DMS153 treated with DMSO at 0.1 percent for 48 hours (cell line): Measurements from ENCODE around the gene PPDPF.
A peak's percentile ranks its signal among the peaks of the same experiment; 100 is the strongest.
"Not testable (repeated sequence)": the region's sequence is repeated elsewhere in the genome, so short reads cannot be mapped to it uniquely, and the experiment has no call there.

Source experiments
- DNase-seq: peaks from one replicate; lab custom pipeline; 2025; ENCODE audit not compliant: unreplicated experiment; lab: John Stamatoyannopoulos, UW

PPDPF gene, protein sequence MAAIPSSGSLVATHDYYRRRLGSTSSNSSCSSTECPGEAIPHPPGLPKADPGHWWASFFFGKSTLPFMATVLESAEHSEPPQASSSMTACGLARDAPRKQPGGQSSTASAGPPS

GRCh38 chr20:63520504-63520933 lies at the start of gene PPDPF:
TSS of gene PPDPF (plus strand) at chr20:63520765. CDS start at chr20:63521309, 544 bp downstream.
- peak; percentile 47 for DNase-seq

DNA sequence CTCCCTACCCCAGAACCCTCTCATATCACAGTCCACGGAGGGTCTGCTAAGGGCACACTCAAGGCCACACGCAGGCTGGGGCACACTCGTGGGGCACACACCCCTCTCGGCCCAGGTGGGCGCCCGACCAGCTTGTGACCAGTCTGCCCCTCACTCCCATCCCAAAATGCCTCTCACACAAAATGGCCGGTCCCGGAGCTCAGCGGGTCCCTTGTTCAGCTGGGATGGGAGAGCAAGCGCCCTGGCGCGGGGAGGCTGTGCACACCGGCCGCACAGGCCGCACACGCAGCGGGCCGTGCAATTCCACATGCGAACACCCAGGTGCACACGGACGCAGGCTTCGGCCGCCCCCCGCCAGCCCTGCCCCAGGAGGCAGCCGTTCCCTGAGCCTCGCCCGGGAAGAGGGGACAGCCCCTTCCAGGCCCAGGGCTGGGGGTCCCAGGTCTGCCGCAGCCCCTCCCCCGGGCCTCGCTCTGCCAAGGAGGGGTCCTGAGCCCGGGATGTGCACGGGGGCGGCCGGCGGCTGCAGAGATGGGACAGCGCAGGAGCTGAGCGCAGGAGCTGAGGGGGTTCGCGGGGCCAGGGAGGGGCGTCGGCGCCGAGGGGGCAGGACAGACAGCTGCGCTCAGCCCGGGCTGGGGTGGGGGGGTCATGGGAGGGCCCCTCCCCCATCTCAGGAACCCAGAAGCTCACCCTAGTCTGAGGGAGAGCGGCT lies 49.4 kb upstream of the PPDPF start:
- no peak for DNase-seq

DNA sequence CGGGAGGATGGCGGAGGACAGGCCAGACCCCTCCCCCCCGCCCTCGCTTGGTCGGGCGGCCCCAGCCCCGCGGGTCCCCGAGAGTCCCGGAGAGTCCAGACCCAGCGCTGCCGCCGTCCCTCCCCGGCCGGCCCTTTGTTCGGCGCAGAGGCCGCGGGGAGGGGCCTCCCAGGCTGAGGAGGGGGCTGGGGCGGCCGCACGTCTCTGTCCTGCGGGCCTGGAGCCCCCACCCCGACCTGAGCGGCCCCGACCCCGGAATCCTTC lies 48.9 kb upstream of the PPDPF start:
- DNase-seq, result no peak

DNA sequence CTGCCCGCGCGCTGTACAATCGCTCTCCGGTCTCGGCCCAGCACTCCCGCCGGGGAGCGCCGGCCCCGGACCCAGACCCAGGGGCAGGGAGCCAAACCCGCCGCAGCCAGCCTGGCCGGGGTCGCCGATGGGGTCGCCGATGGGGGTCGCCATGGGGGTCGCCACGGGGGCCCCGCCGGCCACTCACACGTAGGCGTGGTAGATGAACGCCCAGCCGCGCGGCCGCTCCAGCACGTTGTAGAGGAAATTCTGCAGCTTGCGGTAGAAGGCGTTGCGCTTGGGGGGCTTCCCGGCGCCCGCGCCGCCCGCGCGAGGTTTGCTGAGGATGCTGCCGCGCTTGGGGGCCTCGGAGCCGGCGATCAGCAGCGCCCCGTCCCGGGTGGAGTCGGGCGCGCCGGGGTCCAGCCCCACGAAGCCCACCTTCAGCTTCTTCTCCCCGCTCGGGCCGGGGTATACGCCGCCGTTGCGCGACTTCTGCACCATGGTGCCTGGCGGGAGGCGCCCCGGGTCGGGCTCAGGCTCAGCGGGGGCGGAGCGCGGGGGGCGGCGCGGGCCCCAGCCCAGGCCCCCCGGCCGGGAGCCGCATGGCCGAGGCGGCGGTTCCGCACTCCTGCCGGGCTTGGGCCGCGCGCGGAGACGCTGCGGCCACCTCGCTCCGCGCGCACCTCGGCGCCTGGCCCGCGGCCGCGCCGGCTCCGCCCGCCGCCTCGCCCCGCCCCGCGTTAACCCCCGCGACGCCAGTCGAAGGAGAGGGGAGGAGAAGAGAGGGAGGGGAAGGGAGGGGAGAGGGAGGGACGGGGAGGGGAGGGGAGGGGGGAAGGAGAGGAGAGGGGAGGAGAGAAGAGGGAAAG lies 48.4 kb upstream of the PPDPF start, which contains the start of gene KCNQ2:
KCNQ2 (minus strand) TSS at position 675 of the 851 bp plus-strand sequence; CDS start at position 483, 192 bp downstream.
- no peak for DNase-seq

GRCh38 chr20:63472862-63473390 lies 47.6 kb upstream of the PPDPF start:
- no peak for DNase-seq

GRCh38 chr20:63473555-63474449 lies 46.8 kb upstream of the PPDPF start:
- DNase-seq, result no peak

- no peak for DNase-seq
These were observed 45.4 kb upstream of the PPDPF start for GRCh38 chr20:63475209-63475608.

- DNase-seq, result no peak
These were observed 43.4 kb upstream of the PPDPF start for GRCh38 chr20:63477061-63477616.

- DNase-seq, result no peak
These were observed 42.6 kb upstream of the PPDPF start for GRCh38 chr20:63477944-63478343.

DNA sequence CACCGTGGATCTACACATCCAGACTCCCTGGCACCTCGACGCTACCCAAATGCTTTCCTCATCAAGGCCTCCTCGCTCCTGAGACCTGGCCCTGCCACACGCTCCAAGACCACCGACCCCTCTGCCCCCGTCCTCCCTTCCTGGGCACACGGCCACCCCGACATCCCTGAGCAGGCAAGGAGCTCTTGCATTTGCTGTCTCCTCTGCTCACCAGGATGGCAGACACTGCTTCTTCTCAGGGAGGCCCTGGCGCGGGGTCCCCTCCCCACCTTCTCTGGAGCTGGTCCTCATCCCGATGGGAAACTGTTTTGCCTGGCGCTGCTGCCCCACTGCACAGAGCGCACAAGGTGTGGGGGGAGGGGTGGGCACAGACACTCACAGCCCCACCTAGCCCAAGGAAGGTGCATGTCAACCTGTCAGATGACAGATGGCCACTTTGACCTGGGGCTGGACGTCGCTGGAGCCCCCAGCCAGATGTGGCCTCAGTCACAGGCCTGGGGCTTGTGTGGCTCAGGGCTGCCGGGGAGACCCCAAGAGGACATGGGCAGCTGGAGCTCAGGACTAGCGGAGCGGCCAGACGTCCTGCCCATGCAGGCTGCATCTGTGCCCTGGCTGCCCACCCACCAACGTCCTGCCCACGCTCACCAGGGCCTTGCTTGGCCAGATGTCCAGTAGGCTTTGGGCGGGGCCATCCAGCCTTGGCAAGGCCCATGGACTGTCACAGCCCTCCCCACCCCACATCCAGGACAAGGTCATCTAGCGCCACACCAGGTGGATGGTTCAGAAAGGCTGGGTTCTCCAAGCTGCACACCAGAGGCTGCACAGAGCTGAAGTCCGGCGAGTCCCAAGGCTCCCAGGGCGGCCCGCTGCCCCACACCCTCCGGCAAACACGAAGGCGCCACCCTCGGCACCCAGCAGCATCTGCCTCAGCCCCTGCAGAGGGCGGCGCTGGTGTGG lies 41.9 kb upstream of the PPDPF start:
- no peak for DNase-seq

- DNase-seq, result not testable (repeated sequence)
These were observed 40.7 kb upstream of the PPDPF start for GRCh38 chr20:63479695-63480419.

DNA sequence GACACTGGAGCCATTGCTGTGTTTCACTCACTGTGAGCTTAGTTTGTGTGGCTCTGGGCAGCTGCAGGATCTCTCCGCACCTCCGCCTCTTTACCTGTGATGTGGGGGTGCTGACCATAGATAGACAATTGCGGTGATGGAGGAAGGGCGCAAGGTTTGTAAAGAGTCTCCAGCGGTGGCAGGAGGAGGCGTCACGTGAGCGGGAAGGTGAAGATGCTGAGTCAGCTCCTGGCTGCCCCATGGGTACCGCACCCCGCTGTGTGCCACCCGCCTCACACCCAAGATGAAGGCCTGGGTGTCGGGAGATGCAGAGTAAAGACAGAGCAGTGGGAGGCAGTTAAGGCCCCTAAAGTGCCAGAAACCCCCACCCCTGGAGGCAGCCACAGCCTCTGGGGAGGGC lies 39.1 kb upstream of the PPDPF start:
- DNase-seq, result no peak

GRCh38 chr20:63482021-63482587 lies 38.5 kb upstream of the PPDPF start:
- DNase-seq, result no peak

GRCh38 chr20:63483834-63484233 lies 36.7 kb upstream of the PPDPF start:
- DNase-seq, result no peak

- no peak for DNase-seq
These were observed 36.3 kb upstream of the PPDPF start for GRCh38 chr20:63484236-63484635.

- DNase-seq, result no peak
These were observed 35.7 kb upstream of the PPDPF start for GRCh38 chr20:63484651-63485403.

- no peak for DNase-seq
These were observed 34.2 kb upstream of the PPDPF start for GRCh38 chr20:63486300-63486855.
